H9 (cell line): Measurements from ENCODE around the gene SPHKAP. TPM values are rescaled to one million over a fixed set of nuclear protein-coding genes. Genes with fewer than 3 reads are reported as not detected.

ENCODE experiments used
- DNase-seq: peaks from one replicate; pipeline ENCODE4 v3.0.0-alpha.2; 2017
- H2AFZ ChIP-seq: one replicate; pipeline ENCODE4 v1.6.1; 2013; ENCODE audit warnings: mild to moderate bottlenecking, low read length, control low read depth, moderate library complexity
- H2AK5ac ChIP-seq: 2 replicates; pipeline ENCODE4 v1.6.1; 2013; ENCODE audit warnings: low read length, control low read depth, mixed read lengths; ENCODE audit not compliant: insufficient read length
- H2BK120ac ChIP-seq: one replicate; pipeline ENCODE4 v1.6.1; 2013; ENCODE audit warnings: low read depth, mild to moderate bottlenecking, low read length, control low read depth, inconsistent platforms; ENCODE audit not compliant: poor library complexity, severe bottlenecking
- H2BK12ac ChIP-seq: 2 replicates; pipeline ENCODE4 v1.6.1; 2013; ENCODE audit warnings: low read length, control low read depth, mixed read lengths, low read depth; ENCODE audit not compliant: insufficient read length
- H2BK15ac ChIP-seq: 2 replicates; pipeline ENCODE4 v1.6.1; 2013; ENCODE audit warnings: low read depth, low read length, control low read depth
- H2BK20ac ChIP-seq: one replicate; pipeline ENCODE4 v1.6.1; 2013; ENCODE audit warnings: low read depth, mild to moderate bottlenecking, low read length, control low read depth, inconsistent platforms; ENCODE audit not compliant: poor library complexity, severe bottlenecking
- H2BK5ac ChIP-seq: 2 replicates; pipeline ENCODE4 v1.6.1; 2013; ENCODE audit warnings: low read length, control low read depth, mixed read lengths; ENCODE audit not compliant: insufficient read length
- H3K14ac ChIP-seq: 2 replicates; pipeline ENCODE4 v1.6.1; 2013; ENCODE audit warnings: low read length, control low read depth; ENCODE audit not compliant: insufficient read depth
- H3K18ac ChIP-seq: 2 replicates; pipeline ENCODE4 v1.6.1; 2013; ENCODE audit warnings: low read depth, mild to moderate bottlenecking, mixed read lengths, low read length, control low read depth; ENCODE audit not compliant: insufficient read length
- H3K23ac ChIP-seq: 2 replicates; pipeline ENCODE4 v1.6.1; 2013; ENCODE audit warnings: low read length, control low read depth, mixed read lengths, low read depth; ENCODE audit not compliant: insufficient read length
- H3K23me2 ChIP-seq: 2 replicates; pipeline ENCODE4 v1.6.1; 2013; ENCODE audit warnings: low read depth, mild to moderate bottlenecking, mixed read lengths, low read length, control low read depth; ENCODE audit not compliant: insufficient read length, poor library complexity, severe bottlenecking
- H3K27ac ChIP-seq: 2 replicates; pipeline ENCODE4 v1.5.1; 2013; ENCODE audit warnings: low read length, control low read depth, mixed read lengths, low read depth; ENCODE audit not compliant: insufficient read length
- H3K27me3 ChIP-seq: 2 replicates; pipeline ENCODE4 v1.6.1; 2013; ENCODE audit warnings: low read length, control low read depth, inconsistent platforms; ENCODE audit not compliant: insufficient read depth
- H3K4ac ChIP-seq: 2 replicates; pipeline ENCODE4 v1.6.1; 2013; ENCODE audit warnings: low read depth, mild to moderate bottlenecking, control low read depth, inconsistent platforms, low read length, moderate library complexity
- H3K4me1 ChIP-seq: 2 replicates; pipeline ENCODE4 v1.6.1; 2013; ENCODE audit warnings: low read length, control low read depth, inconsistent platforms; ENCODE audit not compliant: insufficient read depth
- H3K4me2 ChIP-seq: 2 replicates; pipeline ENCODE4 v1.6.1; 2013; ENCODE audit warnings: low read length, control low read depth, mixed read lengths; ENCODE audit not compliant: insufficient read length, insufficient read depth
- H3K56ac ChIP-seq: 2 replicates; pipeline ENCODE4 v1.6.1; 2013; ENCODE audit warnings: low read depth, mild to moderate bottlenecking, mixed read lengths, low read length, control low read depth; ENCODE audit not compliant: insufficient read length
- H3K79me1 ChIP-seq: 2 replicates; pipeline ENCODE4 v1.6.1; 2013; ENCODE audit warnings: low read depth, mild to moderate bottlenecking, moderate library complexity, low read length, control low read depth, inconsistent platforms; ENCODE audit not compliant: insufficient read depth, poor library complexity, severe bottlenecking
- H3K79me2 ChIP-seq: 2 replicates; pipeline ENCODE4 v1.6.1; 2013; ENCODE audit warnings: low read length, control low read depth, inconsistent platforms; ENCODE audit not compliant: insufficient read depth
- H3K9ac ChIP-seq: 2 replicates; pipeline ENCODE4 v1.6.1; 2013; ENCODE audit warnings: low read length, control low read depth, mixed read lengths; ENCODE audit not compliant: insufficient read length; ENCODE audit errors: extremely low read depth
- H3K9me3 ChIP-seq: one replicate; pipeline ENCODE4 v1.6.1; 2013; ENCODE audit warnings: low read depth, low read length, inconsistent platforms; ENCODE audit not compliant: control insufficient read depth
- H3T11ph ChIP-seq: one replicate; pipeline ENCODE4 v1.6.1; 2013; ENCODE audit warnings: mild to moderate bottlenecking, low read length, control low read depth, inconsistent platforms
- H4K20me1 ChIP-seq: one replicate; pipeline ENCODE4 v1.6.1; 2013; ENCODE audit not compliant: control insufficient read depth, insufficient read length, insufficient read depth
- H4K5ac ChIP-seq: 2 replicates; pipeline ENCODE4 v1.6.1; 2013; ENCODE audit warnings: low read depth, mild to moderate bottlenecking, mixed read lengths, low read length, control low read depth; ENCODE audit not compliant: insufficient read length
- H4K8ac ChIP-seq: replicated peaks from 2 replicates; pipeline ENCODE4 v1.6.1; 2013; ENCODE audit warnings: low read length, control low read depth, mixed read lengths, low read depth; ENCODE audit not compliant: insufficient read length
- H4K91ac ChIP-seq: 2 replicates; pipeline ENCODE4 v1.6.1; 2013; ENCODE audit warnings: low read depth, mild to moderate bottlenecking, moderate library complexity, mixed read lengths, low read length, control low read depth; ENCODE audit not compliant: insufficient read length
- H3K27ac Mint-ChIP-seq, 3 experiments: 2 replicates in 2 of 3; 3 replicates in 1 of 3; pipeline ENCODE4 v1.8.0; 2020 to 2021; ENCODE audit warnings: mixed read lengths in 3 of 3, mild to moderate bottlenecking in 1 of 3, moderate library complexity in 1 of 3
- H3K27me3 Mint-ChIP-seq: 2 replicates; pipeline ENCODE4 v1.8.0; 2021; ENCODE audit warnings: low read depth, mild to moderate bottlenecking, moderate library complexity, mixed read lengths
- H3K36me3 Mint-ChIP-seq, 3 experiments: 2 replicates in 2 of 3; 3 replicates in 1 of 3; pipeline ENCODE4 v1.8.0; 2020 to 2021; ENCODE audit warnings: low read depth in 3 of 3, mixed read lengths in 3 of 3; ENCODE audit not compliant: insufficient read depth in 1 of 3
- H3K4me1 Mint-ChIP-seq, 2 experiments: 2 replicates each; pipeline ENCODE4 v1.8.0; 2020; ENCODE audit warnings: mixed read lengths in 2 of 2
- H3K4me3 Mint-ChIP-seq, 2 experiments: 2 replicates in 1 of 2; 3 replicates in 1 of 2; pipeline ENCODE4 v1.8.0; 2020 to 2021; ENCODE audit warnings: mild to moderate bottlenecking in 2 of 2, mixed read lengths in 2 of 2, moderate library complexity in 1 of 2
- H3K9me3 Mint-ChIP-seq, 2 experiments: 2 replicates in 1 of 2; 3 replicates in 1 of 2; pipeline ENCODE4 v1.8.0; 2020; ENCODE audit warnings: mild to moderate bottlenecking in 2 of 2, mixed read lengths in 2 of 2, moderate library complexity in 1 of 2
- WGBS: extraction: QIAGEN DNeasy Blood & Tissue Kit; methylation state at CpG from one replicate; pipeline ENCODE4 v1.1.7; 2013; ENCODE audit warnings: missing lambda C conversion rate, low lambda C conversion rate, mixed read lengths; ENCODE audit not compliant: insufficient read length; ENCODE audit errors: extremely low coverage; 5-methylcytosine and 5-hydroxymethylcytosine counted together
- total RNA-seq: library from RNA; stranded (reverse); gene quantifications from 2 replicates; pipeline ENCODE4 v1.2.1, GENCODE V29; 2021
- TF ChIP-seq, protein P1 (sequence below): fragments of 200-600 bp; sonication (generic); conservative IDR thresholded peaks from 3 replicates; pipeline ENCODE4 v1.8.0; 2021; ENCODE audit warnings: antibody characterized with exemption, mild to moderate bottlenecking

The SPHKAP gene
- total RNA-seq, 1 experiment from 2014 or later: not detected

DNA sequence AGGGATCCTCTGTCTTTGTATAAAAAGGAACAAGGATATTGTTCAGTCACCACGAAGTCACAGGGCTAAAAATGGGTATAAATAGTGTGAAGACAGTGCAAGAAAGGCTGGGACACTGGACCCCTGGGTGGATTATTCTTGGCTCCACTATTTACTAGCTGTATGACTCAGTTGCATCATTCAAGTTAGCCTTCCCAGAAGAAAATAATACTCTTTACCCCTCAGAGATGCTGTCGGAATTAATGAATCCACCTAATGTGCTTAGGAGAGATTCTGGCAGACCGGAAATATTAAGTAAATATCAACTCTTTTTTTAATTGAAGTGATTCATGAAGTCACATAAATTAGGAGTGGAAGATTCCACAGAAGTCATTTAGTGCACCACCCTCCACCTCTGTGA is 98.9 kb downstream of the SPHKAP start:
- TF ChIP-seq, protein P1, sequence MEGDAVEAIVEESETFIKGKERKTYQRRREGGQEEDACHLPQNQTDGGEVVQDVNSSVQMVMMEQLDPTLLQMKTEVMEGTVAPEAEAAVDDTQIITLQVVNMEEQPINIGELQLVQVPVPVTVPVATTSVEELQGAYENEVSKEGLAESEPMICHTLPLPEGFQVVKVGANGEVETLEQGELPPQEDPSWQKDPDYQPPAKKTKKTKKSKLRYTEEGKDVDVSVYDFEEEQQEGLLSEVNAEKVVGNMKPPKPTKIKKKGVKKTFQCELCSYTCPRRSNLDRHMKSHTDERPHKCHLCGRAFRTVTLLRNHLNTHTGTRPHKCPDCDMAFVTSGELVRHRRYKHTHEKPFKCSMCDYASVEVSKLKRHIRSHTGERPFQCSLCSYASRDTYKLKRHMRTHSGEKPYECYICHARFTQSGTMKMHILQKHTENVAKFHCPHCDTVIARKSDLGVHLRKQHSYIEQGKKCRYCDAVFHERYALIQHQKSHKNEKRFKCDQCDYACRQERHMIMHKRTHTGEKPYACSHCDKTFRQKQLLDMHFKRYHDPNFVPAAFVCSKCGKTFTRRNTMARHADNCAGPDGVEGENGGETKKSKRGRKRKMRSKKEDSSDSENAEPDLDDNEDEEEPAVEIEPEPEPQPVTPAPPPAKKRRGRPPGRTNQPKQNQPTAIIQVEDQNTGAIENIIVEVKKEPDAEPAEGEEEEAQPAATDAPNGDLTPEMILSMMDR: no peak
- no peak for DNase-seq
- no peaks in the 10 kb centered on the region for H3K36me3 Mint-ChIP-seq
- H4K91ac ChIP-seq: no peak overlapping the region
- H3K4me1 Mint-ChIP-seq: peaks cover 2% of the 10 kb centered on the region in 2 experiments; a peak in 2 of 4 replicates
- no peak overlapping the region for H4K5ac ChIP-seq
- no peaks in the 10 kb centered on the region for H3K79me2 ChIP-seq
- H3K4ac ChIP-seq: no peak overlapping the region
- no peak overlapping the region for H3T11ph ChIP-seq
- no peak overlapping the region for H3K27ac Mint-ChIP-seq
- H3K56ac ChIP-seq: no peak overlapping the region
- no peak overlapping the region for H2BK12ac ChIP-seq
- no peaks in the 10 kb centered on the region for H4K20me1 ChIP-seq
- no peak overlapping the region for H3K27ac ChIP-seq
- no peak overlapping the region for H2BK20ac ChIP-seq
- no peaks in the 10 kb centered on the region for H3K27me3 ChIP-seq
- no peak overlapping the region for H2BK5ac ChIP-seq
- H3K9ac ChIP-seq: no peak overlapping the region
- H3K27me3 Mint-ChIP-seq: no peaks in the 10 kb centered on the region
- no peak overlapping the region for H2AFZ ChIP-seq
- H3K9me3 Mint-ChIP-seq: peaks cover 1 to 3% of the 10 kb centered on the region in 2 experiments; a peak in 4 of 5 replicates
- no peaks in the 10 kb centered on the region for H3K4me1 ChIP-seq
- no peak overlapping the region for H3K23ac ChIP-seq
- H4K8ac ChIP-seq: no peak overlapping the region
- no peak overlapping the region for H3K4me3 Mint-ChIP-seq
- H3K14ac ChIP-seq: no peak overlapping the region
- H2AK5ac ChIP-seq: no peak overlapping the region
- H3K18ac ChIP-seq: no peak overlapping the region
- no peak overlapping the region for H2BK15ac ChIP-seq
- H3K4me2 ChIP-seq: no peak overlapping the region
- H3K9me3 ChIP-seq: no peaks in the 10 kb centered on the region
- H3K23me2 ChIP-seq: no peaks in the 10 kb centered on the region
- H3K79me1 ChIP-seq: no peaks in the 10 kb centered on the region
- H2BK120ac ChIP-seq: no peak overlapping the region
- WGBS: no CpG with 5 or more reads among the region's 3 CpGs
